GM19043 (cell line): Measurements from ENCODE around the gene SMAD5.

ENCODE experiments used
- ATAC-seq: cut with Tn5 transposase; IDR thresholded peaks from one replicate; pipeline ENCODE4 v1.9.1; 2021; ENCODE audit warnings: low read depth; ENCODE audit not compliant: unreplicated experiment

The SMAD5 gene

GRCh38 chr5:136212252-136212721 lies 79.6 kb downstream of the SMAD5 start:
- ATAC-seq = peak; percentile 53

DNA sequence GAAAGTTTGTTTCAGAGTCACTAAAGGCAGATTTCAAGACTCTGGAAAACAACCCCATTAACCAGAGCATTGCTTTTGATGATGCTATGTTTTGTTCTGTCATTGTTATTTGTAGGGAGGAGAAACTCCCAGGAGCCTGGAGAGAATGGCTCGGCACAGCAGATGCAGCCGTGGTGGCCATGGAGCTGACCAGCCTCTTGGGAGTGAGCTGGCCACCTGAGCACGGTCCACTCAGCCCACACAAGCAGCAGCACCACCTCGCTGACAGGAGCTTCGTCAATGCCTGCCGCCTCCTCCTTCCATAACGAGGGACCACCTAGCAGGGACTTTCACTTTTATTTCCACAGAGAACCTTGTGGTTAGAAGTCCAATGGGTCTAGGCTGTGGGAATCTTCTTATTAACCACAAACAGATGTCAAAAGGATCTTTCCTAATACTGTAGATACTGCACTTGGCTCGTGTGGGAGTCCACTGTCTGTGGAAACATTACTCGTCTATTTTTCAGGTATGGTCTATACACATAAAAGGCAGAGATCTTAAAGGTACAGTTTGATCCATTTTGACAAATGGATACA lies 81.4 kb downstream of the SMAD5 start:
- no peak for ATAC-seq

DNA sequence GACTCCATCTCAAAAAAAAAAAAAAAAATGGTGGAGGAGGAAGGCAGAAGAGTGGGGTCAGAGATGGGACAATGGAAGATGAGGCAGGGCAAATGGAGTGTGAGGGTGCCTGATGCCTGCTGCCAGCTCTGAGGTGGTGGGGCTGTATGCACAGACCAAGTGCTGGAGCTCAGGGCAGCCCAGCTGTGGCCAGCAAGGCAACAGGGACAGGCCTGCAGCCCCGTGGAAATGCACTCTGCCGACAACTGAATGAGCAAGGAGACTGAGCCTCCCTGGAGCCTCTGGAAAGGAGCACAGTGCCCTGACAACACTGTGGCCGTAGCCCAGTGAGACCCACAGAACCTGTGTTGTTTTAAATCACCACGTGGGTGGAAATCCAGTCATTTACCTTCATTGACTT lies 83.2 kb downstream of the SMAD5 start:
- ATAC-seq = no peak

- no peak for ATAC-seq
Observed at GRCh38 chr5:136216230-136216629, 83.6 kb downstream of the SMAD5 start.

GRCh38 chr5:136221340-136221739 lies 88.7 kb downstream of the SMAD5 start:
- ATAC-seq = no peak

DNA sequence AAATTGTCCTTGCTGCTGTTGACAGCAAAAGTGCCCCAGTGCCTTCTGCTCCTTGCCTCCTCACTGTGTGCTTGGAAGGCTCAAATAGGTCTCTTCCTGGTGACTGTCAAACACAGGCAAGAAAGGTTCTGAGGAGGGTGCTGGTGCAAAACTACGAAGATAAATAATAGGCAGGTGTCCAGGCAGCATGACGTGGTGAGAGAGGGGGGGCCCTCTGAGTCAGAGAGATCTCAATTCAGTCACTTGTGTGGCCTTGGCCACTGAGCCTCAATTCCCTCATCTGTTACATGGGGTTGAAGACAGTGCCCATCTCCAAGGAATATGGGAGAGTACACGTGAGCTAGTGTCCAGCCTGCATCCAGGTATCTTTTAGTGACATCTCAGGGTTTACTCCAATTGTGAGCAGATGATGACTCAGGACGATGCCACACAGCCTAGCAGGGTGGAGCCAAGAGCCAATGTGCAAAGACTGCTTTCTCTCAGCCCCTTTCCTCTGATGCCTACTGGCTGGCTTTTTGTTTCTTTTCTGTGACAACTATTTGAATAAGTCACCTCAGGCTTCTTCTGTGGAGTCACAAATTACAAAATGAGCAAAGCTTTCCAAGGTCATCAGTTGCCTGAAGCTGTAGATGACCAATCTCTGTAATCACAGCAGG lies 90.1 kb downstream of the SMAD5 start:
- ATAC-seq = no peak

DNA sequence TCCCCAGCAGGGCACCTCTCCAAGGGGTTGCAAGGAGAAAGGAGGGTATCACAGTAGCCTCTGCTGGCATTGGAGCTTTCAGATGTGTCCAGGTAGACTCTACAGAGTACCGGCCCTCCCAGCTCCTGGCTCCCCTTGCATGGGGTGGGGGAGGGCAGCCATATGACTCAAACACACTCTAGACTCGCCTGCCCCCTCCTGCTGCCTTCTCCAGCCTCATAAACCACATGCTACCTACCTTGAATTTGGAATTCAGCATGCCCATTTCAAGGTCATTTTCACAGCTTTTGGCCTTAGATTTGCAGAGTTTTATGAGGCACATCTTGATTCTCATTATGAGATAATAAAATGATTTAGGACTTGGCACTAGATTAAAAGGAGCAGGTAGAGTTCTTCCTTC lies 93.2 kb downstream of the SMAD5 start:
- ATAC-seq = no peak

DNA sequence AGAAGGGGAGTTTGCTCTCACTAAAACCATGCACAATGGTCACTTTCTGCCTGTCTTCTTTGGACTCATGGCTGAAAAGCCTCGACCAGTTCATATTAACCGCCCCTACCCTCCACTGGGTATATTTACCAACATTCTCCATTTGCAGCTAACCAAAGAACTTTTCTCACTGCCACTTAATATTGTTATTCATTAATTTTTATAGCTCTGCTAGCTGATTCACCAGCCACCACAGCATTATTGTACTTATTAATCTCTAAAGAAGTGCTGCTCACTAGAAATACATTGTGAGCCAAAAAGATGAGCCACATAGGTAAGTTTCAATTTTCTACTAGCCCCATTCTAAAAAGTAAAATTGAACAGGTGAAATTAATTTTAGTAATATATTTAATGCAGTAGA lies 93.8 kb downstream of the SMAD5 start:
- ATAC-seq = no peak

GRCh38 chr5:136228136-136228757 lies 95.6 kb downstream of the SMAD5 start:
- ATAC-seq = no peak

DNA sequence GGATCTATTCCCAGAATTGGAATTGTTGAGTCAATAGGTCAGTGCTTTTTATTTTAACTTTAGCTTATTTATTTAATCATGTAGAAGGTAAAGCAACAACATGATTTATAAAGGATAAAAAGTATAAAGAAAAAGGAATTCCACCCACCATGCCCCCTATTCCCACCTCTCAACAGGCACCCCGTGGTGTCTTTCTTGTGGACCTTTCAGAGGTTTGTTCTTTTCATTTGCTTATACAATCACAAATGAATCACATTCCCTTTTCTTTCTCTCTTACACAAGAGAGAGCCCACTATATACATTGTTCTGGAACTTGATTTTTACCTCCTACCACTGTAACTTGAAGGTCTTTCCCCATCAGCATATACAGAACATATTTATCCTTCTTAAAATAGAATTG lies 97.5 kb downstream of the SMAD5 start:
- no peak for ATAC-seq

DNA sequence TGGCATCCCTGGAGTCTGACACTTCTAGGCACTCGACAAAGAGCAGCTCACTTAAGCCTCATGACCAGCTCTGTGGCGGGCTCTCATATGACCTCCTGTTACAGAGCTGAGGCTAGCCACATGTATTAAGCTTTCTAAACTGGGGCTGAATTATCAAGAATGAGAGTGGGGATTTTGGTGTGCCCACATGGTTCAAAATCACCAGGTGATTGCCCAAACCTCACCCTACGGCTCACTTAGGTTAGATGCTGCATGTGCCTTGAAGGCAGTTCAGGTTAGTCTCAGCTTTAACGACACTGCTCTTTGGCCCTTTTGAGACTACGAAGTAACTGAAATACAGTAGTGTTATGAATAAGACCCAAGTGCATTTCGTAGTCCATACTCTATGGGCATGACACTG lies 99.7 kb downstream of the SMAD5 start:
- no peak for ATAC-seq
